HEK293T (cell line): ENCODE data around the gene PIR.

Source experiments
- CTCF ChIA-PET: fragments of 350-600 bp; formaldehyde crosslinking; extraction: SDS; loops from one replicate; lab custom pipeline; 2021; ENCODE audit warnings: antibody characterized with exemption, inconsistent platforms; lab: Yijun Ruan, JAX
- POLR2A ChIA-PET: fragments of 350-600 bp; formaldehyde crosslinking; extraction: SDS; loops from one replicate; lab custom pipeline; 2020; ENCODE audit warnings: antibody characterized with exemption, inconsistent platforms; lab: Yijun Ruan, JAX
- DNase-seq: peaks from one replicate; pipeline ENCODE4 v3.0.0; 2012; ENCODE audit warnings: mixed read lengths; ENCODE audit errors: extremely low spot score
- ARNT ChIP-seq: fragments of 450-650 bp; IDR thresholded peaks from 2 replicates; pipeline ENCODE4 v1.6.1; 2017; ENCODE audit warnings: mild to moderate bottlenecking
- BHLHE40 ChIP-seq: fragments of 450-650 bp; IDR thresholded peaks from 2 replicates; pipeline ENCODE4 v1.6.1; 2016; ENCODE audit warnings: mild to moderate bottlenecking, moderate library complexity, borderline replicate concordance
- CTBP1 ChIP-seq: fragments of 450-650 bp; IDR thresholded peaks from 2 replicates; pipeline ENCODE4 v1.6.1; 2016; ENCODE audit warnings: borderline replicate concordance
- ELF4 ChIP-seq: fragments of 450-650 bp; IDR thresholded peaks from 2 replicates; pipeline ENCODE4 v1.6.1; 2017; ENCODE audit warnings: antibody characterized with exemption
- FOXA1 ChIP-seq: fragments of 450-650 bp; IDR thresholded peaks from 2 replicates; pipeline ENCODE4 v1.6.1; 2016; ENCODE audit warnings: mild to moderate bottlenecking
- FOXK2 ChIP-seq: fragments of 450-650 bp; IDR thresholded peaks from 2 replicates; pipeline ENCODE4 v1.6.1; 2016; ENCODE audit warnings: mild to moderate bottlenecking
- FOXM1 ChIP-seq: fragments of 450-650 bp; IDR thresholded peaks from 2 replicates; pipeline ENCODE4 v1.6.1; 2017; ENCODE audit warnings: mild to moderate bottlenecking, borderline replicate concordance
- HDGF ChIP-seq: fragments of 450-650 bp; IDR thresholded peaks from 2 replicates; pipeline ENCODE4 v1.6.1; 2017; ENCODE audit warnings: antibody characterized with exemption, borderline replicate concordance
- L3MBTL2 ChIP-seq: fragments of 450-650 bp; conservative IDR thresholded peaks from 2 replicates; pipeline ENCODE4 v1.6.1; 2016; ENCODE audit warnings: mild to moderate bottlenecking
- LEF1 ChIP-seq: fragments of 450-650 bp; IDR thresholded peaks from 2 replicates; pipeline ENCODE4 v1.6.1; 2017; ENCODE audit warnings: mild to moderate bottlenecking, borderline replicate concordance
- NFRKB ChIP-seq: fragments of 450-650 bp; IDR thresholded peaks from 2 replicates; pipeline ENCODE4 v1.6.1; 2016; ENCODE audit warnings: mild to moderate bottlenecking, moderate library complexity
- SP1 ChIP-seq: fragments of 450-650 bp; IDR thresholded peaks from 2 replicates; pipeline ENCODE4 v1.6.1; 2017
- SUZ12 ChIP-seq: fragments of 450-650 bp; IDR thresholded peaks from 2 replicates; pipeline ENCODE4 v1.6.1; 2016; ENCODE audit warnings: mild to moderate bottlenecking
- TARDBP ChIP-seq: fragments of 450-650 bp; IDR thresholded peaks from 2 replicates; pipeline ENCODE4 v1.6.1; 2016
- ZNF384 ChIP-seq: fragments of 450-650 bp; IDR thresholded peaks from 2 replicates; pipeline ENCODE4 v1.6.1; 2016
- TF ChIP-seq, protein P1 (sequence below): fragments of 450-650 bp; IDR thresholded peaks from 2 replicates; pipeline ENCODE4 v1.6.1; 2016

The PIR gene

DNA sequence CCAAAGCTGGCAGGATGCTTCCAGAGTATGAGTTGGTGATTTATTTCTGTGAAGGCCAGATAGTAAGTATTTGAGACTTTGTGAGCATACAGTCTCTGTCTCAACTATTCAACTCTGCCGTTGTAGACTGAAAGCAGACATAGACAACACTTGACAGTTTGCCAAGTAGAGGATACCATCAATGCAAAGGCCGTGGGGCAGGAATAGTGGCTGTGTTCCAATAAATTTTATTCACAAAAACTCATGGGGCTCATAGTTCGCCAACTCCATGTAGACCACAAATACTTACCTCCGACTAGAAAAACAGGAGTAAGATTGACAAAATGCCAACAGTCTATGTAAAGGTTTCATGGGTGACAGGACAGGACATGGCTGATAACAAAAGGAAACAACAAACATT is 3.7 kb upstream of the PIR start:
- ChIA-PET POLR2A (no interaction called here), CTCF (no interaction called here)
- DNase-seq: no peak
- no peak for TF ChIP-seq NFRKB
- no peak for TF ChIP-seq LEF1

DNA sequence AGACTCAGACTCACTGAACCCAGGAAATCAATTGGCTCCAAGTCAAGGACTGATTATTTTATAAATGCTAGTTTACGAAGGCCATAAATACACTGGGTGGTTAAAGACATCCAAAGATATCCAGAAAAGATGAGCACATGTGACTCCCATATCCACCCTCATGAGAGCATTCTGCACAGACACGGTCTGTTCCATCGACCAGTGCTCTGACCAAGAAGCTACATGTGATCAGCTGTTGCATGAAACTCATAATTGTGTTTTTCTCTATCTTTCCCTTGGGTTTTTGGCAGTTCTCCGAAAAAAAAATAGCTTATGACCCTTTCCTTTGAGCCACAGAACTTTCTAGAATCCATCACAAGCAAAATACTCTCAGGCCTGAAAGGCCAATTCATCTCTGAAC is 2.7 kb upstream of the PIR start:
- ChIA-PET POLR2A (no interaction called here), CTCF (no interaction called here)

GRCh38 chrX:15492469-15492868 is 664 bp downstream of the PIR start:
- no peak for DNase-seq
- TF ChIP-seq FOXA1: no peak
- TF ChIP-seq, protein P1, sequence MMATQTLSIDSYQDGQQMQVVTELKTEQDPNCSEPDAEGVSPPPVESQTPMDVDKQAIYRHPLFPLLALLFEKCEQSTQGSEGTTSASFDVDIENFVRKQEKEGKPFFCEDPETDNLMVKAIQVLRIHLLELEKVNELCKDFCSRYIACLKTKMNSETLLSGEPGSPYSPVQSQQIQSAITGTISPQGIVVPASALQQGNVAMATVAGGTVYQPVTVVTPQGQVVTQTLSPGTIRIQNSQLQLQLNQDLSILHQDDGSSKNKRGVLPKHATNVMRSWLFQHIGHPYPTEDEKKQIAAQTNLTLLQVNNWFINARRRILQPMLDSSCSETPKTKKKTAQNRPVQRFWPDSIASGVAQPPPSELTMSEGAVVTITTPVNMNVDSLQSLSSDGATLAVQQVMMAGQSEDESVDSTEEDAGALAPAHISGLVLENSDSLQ: no peak
- no peak for TF ChIP-seq TARDBP
- TF ChIP-seq ELF4: no peak
- TF ChIP-seq SP1: no peak
- TF ChIP-seq L3MBTL2: no peak
- no peak for TF ChIP-seq SUZ12
- TF ChIP-seq FOXK2: no peak
- TF ChIP-seq CTBP1: no peak
- no peak for TF ChIP-seq BHLHE40
- no peak for TF ChIP-seq NFRKB
- ChIA-PET POLR2A (interaction anchor here (0.6 to 1.5 kb wide), 2 partner anchors 21 to 1390 kb away, joined by 3 read pairs; no protein-coding TSS in a partner anchor), CTCF (interaction anchor here (1.1 kb wide), 1 partner anchor 11 kb away, joined by 3 read pairs; no protein-coding TSS in a partner anchor)

More for the DNA sequence above, 2.7 kb upstream of the PIR start:
- no peak for DNase-seq
- TF ChIP-seq TARDBP (no peak), BHLHE40 (no peak), FOXM1 (no peak), FOXA1 (no peak), HDGF (no peak), SUZ12 (no peak), ELF4 (no peak), CTBP1 (no peak), NFRKB (no peak), SP1 (no peak), ZNF384 (no peak), LEF1 (no peak), L3MBTL2 (no peak), FOXK2 (no peak), ARNT (no peak)
- TF ChIP-seq, protein P1: no peak

GRCh38 chrX:15483891-15484290 is 9.2 kb downstream of the PIR start:
- TF ChIP-seq ELF4: no peak
- TF ChIP-seq LEF1: no peak
- TF ChIP-seq FOXK2: no peak
- TF ChIP-seq NFRKB: no peak
- TF ChIP-seq ZNF384: no peak
- no peak for TF ChIP-seq ARNT
- no peak for TF ChIP-seq TARDBP
- no peak for TF ChIP-seq SUZ12
- TF ChIP-seq, protein P1: no peak
- TF ChIP-seq SP1: no peak
- no peak for TF ChIP-seq CTBP1
- no peak for TF ChIP-seq L3MBTL2
- TF ChIP-seq FOXM1: no peak
- TF ChIP-seq BHLHE40: no peak
- no peak for TF ChIP-seq HDGF
- no peak for TF ChIP-seq FOXA1
- CTCF ChIA-PET: no interaction called here
- DNase-seq: no peak
- POLR2A ChIA-PET: no interaction called here

GRCh38 chrX:15475486-15475885 is 17.6 kb downstream of the PIR start:
- TF ChIP-seq, protein P1: no peak
- TF ChIP-seq ZNF384 (no peak), ARNT (no peak), BHLHE40 (no peak), ELF4 (no peak), CTBP1 (no peak), FOXM1 (no peak), L3MBTL2 (no peak)
- ChIA-PET CTCF (no interaction called here), POLR2A (no interaction called here)
- no peak for DNase-seq

GRCh38 chrX:15475021-15475420 is 18.1 kb downstream of the PIR start:
- DNase-seq: no peak
- no peak for TF ChIP-seq CTBP1
- no peak for TF ChIP-seq SUZ12
- no peak for TF ChIP-seq ARNT
- no peak for TF ChIP-seq ZNF384
- no peak for TF ChIP-seq NFRKB
- no peak for TF ChIP-seq FOXM1
- no peak for TF ChIP-seq HDGF
- TF ChIP-seq FOXA1: no peak
- TF ChIP-seq, protein P1: no peak
- TF ChIP-seq FOXK2: no peak
- TF ChIP-seq LEF1: no peak
- no peak for TF ChIP-seq ELF4
- no peak for TF ChIP-seq SP1
- TF ChIP-seq L3MBTL2: no peak
- TF ChIP-seq TARDBP: no peak
- TF ChIP-seq BHLHE40: no peak
- ChIA-PET CTCF (no interaction called here), POLR2A (no interaction called here)
